AG04450 (cell line): ENCODE measurements around the gene PRLR. TPM values are rescaled to one million over a fixed set of nuclear protein-coding genes. Genes with fewer than 3 reads are reported as not detected.

Experiments used
- CTCF ChIA-PET: fragments of 300-600, 350-600 bp; formaldehyde crosslinking; extraction: SDS; loops from one replicate; lab custom pipeline; 2022; ENCODE audit warnings: antibody characterized with exemption, inconsistent platforms; lab: Charles Lee
- POLR2A ChIA-PET: fragments of 350-600 bp; formaldehyde crosslinking; extraction: SDS; loops from one replicate; lab custom pipeline; 2021; ENCODE audit warnings: antibody characterized with exemption, inconsistent platforms; lab: Yijun Ruan, JAX
- DNase-seq: peaks from one replicate; pipeline ENCODE4 v3.0.0-alpha.2; 2011; ENCODE audit warnings: low read depth, low spot score
- H3K27ac ChIP-seq: one replicate; pipeline ENCODE4 v1.5.1; 2012; ENCODE audit warnings: low read depth, low read length, control low read depth
- H3K27me3 ChIP-seq: one replicate; pipeline ENCODE4 v1.6.0; 2012; ENCODE audit warnings: low read length; ENCODE audit not compliant: control insufficient read depth, insufficient read depth
- H3K4me3 ChIP-seq: 2 replicates; pipeline ENCODE4 v1.5.1; 2011; ENCODE audit warnings: mild to moderate bottlenecking, low read depth, low read length, control low read depth
- H3K9me3 ChIP-seq: 2 replicates; pipeline ENCODE4 v1.5.1; 2012; ENCODE audit warnings: low read length; ENCODE audit not compliant: control insufficient read depth, insufficient read depth
- CTCF ChIP-seq: IDR thresholded peaks from 2 replicates; pipeline ENCODE4 v1.5.1; 2011; ENCODE audit warnings: low read depth, low read length, control low read depth, inconsistent platforms
- polyA plus RNA-seq: library from polyadenylated mRNA; depleted of rRNA; stranded (reverse); fragments of >200 nt; gene quantifications from 2 replicates; pipeline ENCODE4 v1.2.3, GENCODE V29; 2011

PRLR gene
- polyA plus RNA-seq, 1 experiment = not detected

- no peak for DNase-seq
- H3K27ac ChIP-seq = no peak overlapping the region
- no peaks in the 10 kb centered on the region for H3K27me3 ChIP-seq
- H3K4me3 ChIP-seq = no peak overlapping the region
- ChIA-PET POLR2A (no interaction called here), CTCF (interaction anchor here (1.2 kb wide), 1 partner anchor 12 kb away, joined by 5 read pairs; no protein-coding TSS in a partner anchor)
- no peaks in the 10 kb centered on the region for H3K9me3 ChIP-seq
- TF ChIP-seq CTCF = no peak
Measured at GRCh38 chr5:35015063-35015462, 215.2 kb downstream of the PRLR start.

GRCh38 chr5:35012796-35013195, 217.5 kb downstream of the PRLR start:
- no peak for TF ChIP-seq CTCF
- Histone ChIP-seq H3K27ac (no peak overlapping the region), H3K4me3 (no peak overlapping the region), H3K27me3 (no peaks in the 10 kb centered on the region), H3K9me3 (no peaks in the 10 kb centered on the region)
- DNase-seq = no peak
- ChIA-PET POLR2A (no interaction called here), CTCF (interaction anchor here (1.5 kb wide), 1 partner anchor 9 kb away, joined by 9 read pairs; no protein-coding TSS in a partner anchor)

GRCh38 chr5:35012365-35012764, 217.9 kb downstream of the PRLR start:
- POLR2A ChIA-PET = no interaction called here

GRCh38 chr5:35010676-35011075, 219.6 kb downstream of the PRLR start:
- Histone ChIP-seq H3K27me3 (no peaks in the 10 kb centered on the region), H3K4me3 (no peak overlapping the region), H3K9me3 (no peaks in the 10 kb centered on the region), H3K27ac (no peak overlapping the region)
- no peak for DNase-seq
- POLR2A ChIA-PET = no interaction called here
- TF ChIP-seq CTCF = no peak
- CTCF ChIA-PET = no interaction called here

More at GRCh38 chr5:35012365-35012764, 217.9 kb downstream of the PRLR start:
- CTCF ChIA-PET = interaction anchor here (0.6 to 1.5 kb wide), 2 partner anchors 9 to 10 kb away, joined by 4 to 9 read pairs; no protein-coding TSS in a partner anchor
- no peak for DNase-seq
- Histone ChIP-seq H3K9me3 (no peaks in the 10 kb centered on the region), H3K27ac (no peak overlapping the region), H3K27me3 (no peaks in the 10 kb centered on the region), H3K4me3 (no peak overlapping the region)
- no peak for TF ChIP-seq CTCF

- no peak overlapping the region for H3K27ac ChIP-seq
- no peak for TF ChIP-seq CTCF
- POLR2A ChIA-PET = no interaction called here
- no peaks in the 10 kb centered on the region for H3K9me3 ChIP-seq
- CTCF ChIA-PET = no interaction called here
- H3K4me3 ChIP-seq = no peak overlapping the region
- H3K27me3 ChIP-seq = no peaks in the 10 kb centered on the region
- no peak for DNase-seq
Measured at GRCh38 chr5:35009657-35010056, 220.6 kb downstream of the PRLR start.
